ENCODE measurements around the gene MSANTD7. TPM values are rescaled to one million over a fixed set of nuclear protein-coding genes. Genes with fewer than 3 reads are reported as not detected.

Gene MSANTD7
- total and polyA plus RNA-seq, 2 of the 13 experiments (the other 11 are each of a cell fraction or from before 2014, with no cell fraction given), result 3.7 to 16.7 TPM

DNA sequence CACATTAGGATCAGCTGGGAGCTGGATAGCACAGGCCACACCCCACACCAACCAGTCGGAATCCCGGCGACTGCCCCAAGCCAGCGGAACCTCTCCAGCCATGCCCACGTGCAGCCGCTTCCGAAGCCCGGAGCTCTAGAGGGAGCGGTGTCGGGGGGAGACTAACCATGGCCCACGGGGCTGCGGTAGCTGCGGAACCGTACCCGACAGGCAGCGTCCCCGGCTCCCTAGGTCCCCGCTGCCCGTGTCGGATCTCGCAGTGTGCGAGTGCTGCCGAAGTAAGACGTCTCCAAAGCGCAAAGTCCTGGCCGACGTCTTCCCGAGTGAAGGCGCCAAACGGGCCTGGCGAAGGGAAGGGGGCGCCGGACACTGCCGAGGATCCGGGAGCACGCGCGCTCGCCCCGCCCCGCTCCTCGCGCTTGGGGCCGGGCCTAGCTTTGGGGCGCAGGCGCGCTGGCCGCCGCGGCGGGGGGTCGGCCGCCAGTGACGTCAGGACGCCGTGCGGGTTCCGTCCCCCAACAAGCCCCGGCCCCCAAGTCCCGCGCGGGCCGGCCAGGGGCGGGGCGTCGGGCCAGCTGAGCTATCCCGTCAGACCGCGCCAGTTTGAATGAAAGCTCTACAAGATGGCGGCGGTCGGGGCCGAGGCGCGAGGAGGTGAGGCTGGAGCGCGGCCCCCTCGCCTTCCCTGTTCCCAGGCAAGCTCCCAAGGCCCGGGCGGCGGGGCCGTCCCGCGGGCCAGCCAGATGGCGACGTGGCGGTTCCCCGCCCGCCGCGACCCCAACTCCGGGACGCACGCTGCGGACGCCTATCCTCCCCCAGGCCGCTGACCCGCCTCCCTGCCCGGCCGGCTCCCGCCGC, 40.4 kb downstream of the MSANTD7 start, which contains the start of gene SUV39H2 (continued):
- TF ChIP-seq ZNF605 (CRISPR knock-in tag; IDR thresholded peaks at IDR 0.05), result peak; percentile 83
- TF ChIP-seq ZNF652 (CRISPR knock-in tag; IDR thresholded peaks at IDR 0.05; ENCODE audit: borderline replicate concordance, low read depth), result no peak
- no peak for TF ChIP-seq ZNF34 (CRISPR knock-in tag; IDR thresholded peaks at IDR 0.05; ENCODE audit: borderline replicate concordance)
- TF ChIP-seq FLYWCH1 (CRISPR knock-in tag; IDR thresholded peaks at IDR 0.05), result no peak
- peak; percentile 93 for TF ChIP-seq YEATS4 (CRISPR knock-in tag; IDR thresholded peaks at IDR 0.05; ENCODE audit: borderline replicate concordance)
- no peak for TF ChIP-seq ZNF737 (CRISPR knock-in tag; IDR thresholded peaks at IDR 0.05; ENCODE audit: borderline replicate concordance)
- no peak; the same call in 1 of the 2 replicates for TF ChIP-seq RBAK (CRISPR knock-in tag; IDR thresholded peaks at IDR 0.05)
- TF ChIP-seq SYNCRIP (IDR thresholded peaks at IDR 0.05; ENCODE audit: insufficient read depth, low read depth, low read length), result no peak
- TF ChIP-seq FOXA3 (CRISPR knock-in tag; IDR thresholded peaks at IDR 0.05), result 0 out of 2 replicates have a peak, but pooled peaks have one; percentile 21
- TF ChIP-seq POLR2G (IDR thresholded peaks at IDR 0.05; ENCODE audit: low read depth, low read length), result peak; percentile 91
- no peak for TF ChIP-seq KAT2B (IDR thresholded peaks at IDR 0.05; ENCODE audit: borderline replicate concordance, low read depth, low read length)
- TF ChIP-seq AGO2 (optimal IDR thresholded peaks at IDR 0.05; ENCODE audit: low read depth, low read length), result peak; percentile 47
- TF ChIP-seq HOXA5 (CRISPR knock-in tag; IDR thresholded peaks at IDR 0.05), result peak; percentile 80; the same call in 1 of the 2 replicates
- TF ChIP-seq, protein P1, sequence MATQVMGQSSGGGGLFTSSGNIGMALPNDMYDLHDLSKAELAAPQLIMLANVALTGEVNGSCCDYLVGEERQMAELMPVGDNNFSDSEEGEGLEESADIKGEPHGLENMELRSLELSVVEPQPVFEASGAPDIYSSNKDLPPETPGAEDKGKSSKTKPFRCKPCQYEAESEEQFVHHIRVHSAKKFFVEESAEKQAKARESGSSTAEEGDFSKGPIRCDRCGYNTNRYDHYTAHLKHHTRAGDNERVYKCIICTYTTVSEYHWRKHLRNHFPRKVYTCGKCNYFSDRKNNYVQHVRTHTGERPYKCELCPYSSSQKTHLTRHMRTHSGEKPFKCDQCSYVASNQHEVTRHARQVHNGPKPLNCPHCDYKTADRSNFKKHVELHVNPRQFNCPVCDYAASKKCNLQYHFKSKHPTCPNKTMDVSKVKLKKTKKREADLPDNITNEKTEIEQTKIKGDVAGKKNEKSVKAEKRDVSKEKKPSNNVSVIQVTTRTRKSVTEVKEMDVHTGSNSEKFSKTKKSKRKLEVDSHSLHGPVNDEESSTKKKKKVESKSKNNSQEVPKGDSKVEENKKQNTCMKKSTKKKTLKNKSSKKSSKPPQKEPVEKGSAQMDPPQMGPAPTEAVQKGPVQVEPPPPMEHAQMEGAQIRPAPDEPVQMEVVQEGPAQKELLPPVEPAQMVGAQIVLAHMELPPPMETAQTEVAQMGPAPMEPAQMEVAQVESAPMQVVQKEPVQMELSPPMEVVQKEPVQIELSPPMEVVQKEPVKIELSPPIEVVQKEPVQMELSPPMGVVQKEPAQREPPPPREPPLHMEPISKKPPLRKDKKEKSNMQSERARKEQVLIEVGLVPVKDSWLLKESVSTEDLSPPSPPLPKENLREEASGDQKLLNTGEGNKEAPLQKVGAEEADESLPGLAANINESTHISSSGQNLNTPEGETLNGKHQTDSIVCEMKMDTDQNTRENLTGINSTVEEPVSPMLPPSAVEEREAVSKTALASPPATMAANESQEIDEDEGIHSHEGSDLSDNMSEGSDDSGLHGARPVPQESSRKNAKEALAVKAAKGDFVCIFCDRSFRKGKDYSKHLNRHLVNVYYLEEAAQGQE (IDR thresholded peaks at IDR 0.05; ENCODE audit: borderline replicate concordance in 1 of 2, low read depth in 1 of 2, low read length in 2 of 2), result no peak
- TF ChIP-seq HMG20A (CRISPR knock-in tag; IDR thresholded peaks at IDR 0.05; ENCODE audit: borderline replicate concordance), result peak; percentile 41; the same call in 1 of the 2 replicates
- TF ChIP-seq CBFB (CRISPR knock-in tag; IDR thresholded peaks at IDR 0.05), result peak; percentile 82
- TF ChIP-seq EED (CRISPR knock-in tag; IDR thresholded peaks at IDR 0.05), result no peak
- no peak; the same call in 1 of the 2 replicates for TF ChIP-seq GABPA (IDR thresholded peaks at IDR 0.05; ENCODE audit: low read depth, low read length)
- TF ChIP-seq GABPA (CRISPR knock-in tag; IDR thresholded peaks at IDR 0.05; ENCODE audit: low read depth), result no peak; the same call in 1 of the 2 replicates
- TF ChIP-seq ATF7 (IDR thresholded peaks at IDR 0.05), result no peak
- no peak for TF ChIP-seq ATF7 (CRISPR knock-in tag; IDR thresholded peaks at IDR 0.05)
- TF ChIP-seq RBM39 (IDR thresholded peaks at IDR 0.05; ENCODE audit: low read depth, low read length, poor library complexity, severe bottlenecking), result peak; percentile 92
- peak; percentile 73 for TF ChIP-seq DR1 (CRISPR knock-in tag; IDR thresholded peaks at IDR 0.05)
- TF ChIP-seq, protein P2, sequence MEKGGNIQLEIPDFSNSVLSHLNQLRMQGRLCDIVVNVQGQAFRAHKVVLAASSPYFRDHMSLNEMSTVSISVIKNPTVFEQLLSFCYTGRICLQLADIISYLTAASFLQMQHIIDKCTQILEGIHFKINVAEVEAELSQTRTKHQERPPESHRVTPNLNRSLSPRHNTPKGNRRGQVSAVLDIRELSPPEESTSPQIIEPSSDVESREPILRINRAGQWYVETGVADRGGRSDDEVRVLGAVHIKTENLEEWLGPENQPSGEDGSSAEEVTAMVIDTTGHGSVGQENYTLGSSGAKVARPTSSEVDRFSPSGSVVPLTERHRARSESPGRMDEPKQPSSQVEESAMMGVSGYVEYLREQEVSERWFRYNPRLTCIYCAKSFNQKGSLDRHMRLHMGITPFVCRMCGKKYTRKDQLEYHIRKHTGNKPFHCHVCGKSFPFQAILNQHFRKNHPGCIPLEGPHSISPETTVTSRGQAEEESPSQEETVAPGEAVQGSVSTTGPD (CRISPR knock-in tag; IDR thresholded peaks at IDR 0.05), result no peak
- TF ChIP-seq REL (CRISPR knock-in tag; conservative IDR thresholded peaks at IDR 0.05), result 0 out of 2 replicates have a peak, but pooled peaks have one; percentile 22
